Adrenal gland (tissue), 5 donors: ENCODE data around the gene AMIGO2.

Experiments
- POLR2A ChIP-seq, 2 donors: fragments of 450-650 bp; IDR thresholded peaks; one replicate each; pipeline ENCODE4 v1.6.1; 2017; ENCODE audit warnings: antibody characterized with exemption in 2 of 2, mild to moderate bottlenecking in 2 of 2, moderate library complexity in 1 of 2
- TF ChIP-seq, protein P1 (sequence below), 6 experiments: fragments of 450-650 bp in 4 of 6; fragments of 200-600 bp in 2 of 6; sonication (generic) in 1 of 6; IDR thresholded peaks; 1 replicate in 5 of 6; 2 replicates in 1 of 6; pipeline versions ENCODE4 v1.5.1 to v1.8.0; 2016 to 2021; ENCODE audit warnings: antibody characterized with exemption in 6 of 6, mild to moderate bottlenecking in 2 of 6, moderate library complexity in 1 of 6
- donor health status: DM: no; HTN: no; CAD: no.

DNA sequence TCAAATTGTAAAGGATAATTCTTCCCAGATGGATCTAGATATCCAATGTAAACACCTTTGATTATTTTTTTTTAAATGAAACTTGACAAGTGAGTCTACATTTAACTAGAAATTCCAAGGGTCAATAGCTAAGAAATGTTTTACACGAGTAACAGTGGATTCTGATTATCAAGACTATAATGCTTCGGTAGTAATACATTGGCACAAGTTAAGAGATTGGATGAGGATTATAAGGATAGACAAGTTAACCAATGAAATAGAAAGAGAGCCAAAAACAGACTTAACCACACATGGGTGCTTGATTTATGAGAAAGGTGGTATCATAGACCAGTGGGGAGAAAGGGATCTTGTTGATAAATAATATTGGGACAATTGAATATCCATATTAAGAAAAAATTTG is 40.7 kb downstream of the AMIGO2 start:
- TF ChIP-seq, protein P1, sequence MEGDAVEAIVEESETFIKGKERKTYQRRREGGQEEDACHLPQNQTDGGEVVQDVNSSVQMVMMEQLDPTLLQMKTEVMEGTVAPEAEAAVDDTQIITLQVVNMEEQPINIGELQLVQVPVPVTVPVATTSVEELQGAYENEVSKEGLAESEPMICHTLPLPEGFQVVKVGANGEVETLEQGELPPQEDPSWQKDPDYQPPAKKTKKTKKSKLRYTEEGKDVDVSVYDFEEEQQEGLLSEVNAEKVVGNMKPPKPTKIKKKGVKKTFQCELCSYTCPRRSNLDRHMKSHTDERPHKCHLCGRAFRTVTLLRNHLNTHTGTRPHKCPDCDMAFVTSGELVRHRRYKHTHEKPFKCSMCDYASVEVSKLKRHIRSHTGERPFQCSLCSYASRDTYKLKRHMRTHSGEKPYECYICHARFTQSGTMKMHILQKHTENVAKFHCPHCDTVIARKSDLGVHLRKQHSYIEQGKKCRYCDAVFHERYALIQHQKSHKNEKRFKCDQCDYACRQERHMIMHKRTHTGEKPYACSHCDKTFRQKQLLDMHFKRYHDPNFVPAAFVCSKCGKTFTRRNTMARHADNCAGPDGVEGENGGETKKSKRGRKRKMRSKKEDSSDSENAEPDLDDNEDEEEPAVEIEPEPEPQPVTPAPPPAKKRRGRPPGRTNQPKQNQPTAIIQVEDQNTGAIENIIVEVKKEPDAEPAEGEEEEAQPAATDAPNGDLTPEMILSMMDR (IDR thresholded peaks at IDR 0.05): no peak
- TF ChIP-seq POLR2A (IDR thresholded peaks at IDR 0.05): no peak
